ENCODE measurements around the gene CBX6.

CBX6 gene

DNA sequence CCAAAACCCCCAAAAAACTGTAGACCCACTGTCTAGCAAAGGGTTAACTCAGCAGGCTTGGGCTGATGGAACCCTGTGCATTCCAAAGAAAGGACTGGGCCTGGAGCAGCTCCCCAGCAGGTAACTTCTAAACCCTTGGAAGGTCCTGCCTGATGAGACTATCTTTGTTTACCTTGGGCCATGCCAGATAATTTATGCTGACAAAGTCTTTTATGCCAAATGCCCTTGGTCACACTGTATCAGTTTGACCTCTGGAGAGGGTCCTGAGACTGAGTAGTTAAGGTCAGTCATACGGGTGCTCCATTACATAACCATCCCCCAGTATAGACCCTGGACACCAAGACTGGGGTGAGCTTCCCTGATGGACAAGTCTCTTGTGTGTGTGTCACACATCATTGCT lies 56.2 kb downstream of the CBX6 start:
- no peak for DNase-seq
